NT2/D1 (cell line): ENCODE measurements around the gene PMS2.
"Not testable (repeated sequence)": the region's sequence is repeated elsewhere in the genome, so short reads cannot be mapped to it uniquely, and the experiment has no call there.

Source experiments
- YY1 ChIP-seq: IDR thresholded peaks from 2 replicates; pipeline ENCODE4 v1.6.1; 2011; ENCODE audit not compliant: insufficient read length, insufficient read depth
- ZNF274 ChIP-seq: IDR thresholded peaks from 2 replicates; pipeline ENCODE4 v1.6.1; 2011; ENCODE audit warnings: mild to moderate bottlenecking, low read depth, low read length

- TF ChIP-seq YY1, ZNF274: not testable (repeated sequence)
Measured at GRCh38 chr7:6010370-6010769, 1.5 kb upstream of the PMS2 start.
